ENCODE results near the gene MYH9. TPM values are rescaled to one million over a fixed set of nuclear protein-coding genes. Genes with fewer than 3 reads are reported as not detected.

The MYH9 gene
- total RNA-seq, 1 donor from 2014 or later, result 32.2 TPM

- no peak for FAIRE-seq
- no peak for DNase-seq (ENCODE audit: low spot score in 2 of 2)
Measured at GRCh38 chr22:36352803-36353507, 34.8 kb downstream of the MYH9 start.

- FAIRE-seq, result no peak
- no peak for DNase-seq (ENCODE audit: low spot score in 2 of 2)
Measured at GRCh38 chr22:36351921-36352802, 35.6 kb downstream of the MYH9 start.

- DNase-seq (ENCODE audit: low spot score in 2 of 2), result no peak
- no peak for FAIRE-seq
Measured at GRCh38 chr22:36350751-36351594, 36.8 kb downstream of the MYH9 start.

- no peak for FAIRE-seq
- no peak for DNase-seq (ENCODE audit: low spot score in 2 of 2)
Measured at GRCh38 chr22:36349726-36350125, 38.0 kb downstream of the MYH9 start.

- no peak for DNase-seq (ENCODE audit: low spot score in 2 of 2)
- FAIRE-seq, result no peak
Measured at GRCh38 chr22:36348760-36349159, 39.0 kb downstream of the MYH9 start.

GRCh38 chr22:36347094-36347493, 40.7 kb downstream of the MYH9 start:
- FAIRE-seq (no peak), DNase-seq (ENCODE audit: low spot score in 2 of 2) (no peak)

- DNase-seq (ENCODE audit: low spot score in 2 of 2) (peak in 1 of 2 donors; percentile 66), FAIRE-seq (no peak)
Measured at GRCh38 chr22:36344106-36344827, 43.5 kb downstream of the MYH9 start.

GRCh38 chr22:36343720-36344105, 44.1 kb downstream of the MYH9 start:
- FAIRE-seq, result no peak

GRCh38 chr22:36343070-36343719, 44.6 kb downstream of the MYH9 start:
- DNase-seq (ENCODE audit: low spot score in 2 of 2) (no peak), FAIRE-seq (no peak)

More at GRCh38 chr22:36343720-36344105, 44.1 kb downstream of the MYH9 start:
- DNase-seq (ENCODE audit: low spot score in 2 of 2), result no peak

GRCh38 chr22:36341640-36342041, 46.1 kb downstream of the MYH9 start:
- peak in 1 of 2 donors; percentile 48 for DNase-seq (ENCODE audit: low spot score in 2 of 2)
- no peak for FAIRE-seq

- DNase-seq (ENCODE audit: low spot score in 2 of 2), result no peak
- FAIRE-seq, result no peak
Measured at GRCh38 chr22:36340621-36341020, 47.1 kb downstream of the MYH9 start.

GRCh38 chr22:36339171-36340065, 48.3 kb downstream of the MYH9 start:
- DNase-seq (ENCODE audit: low spot score in 2 of 2) (no peak), FAIRE-seq (no peak)

- FAIRE-seq (no peak), DNase-seq (ENCODE audit: low spot score in 2 of 2) (no peak)
Measured at GRCh38 chr22:36337365-36338130, 50.2 kb downstream of the MYH9 start.

GRCh38 chr22:36336246-36337182, 51.3 kb downstream of the MYH9 start:
- DNase-seq (ENCODE audit: low spot score in 2 of 2) (no peak), FAIRE-seq (no peak)

GRCh38 chr22:36335621-36336020, 52.1 kb downstream of the MYH9 start:
- no peak for DNase-seq (ENCODE audit: low spot score in 2 of 2)
- FAIRE-seq, result no peak

GRCh38 chr22:36334821-36335603, 52.8 kb downstream of the MYH9 start:
- DNase-seq (ENCODE audit: low spot score in 2 of 2) (peak in 1 of 2 donors; percentile 42), FAIRE-seq (no peak)

All from frontal cortex (tissue), 4 donors.